ENCODE measurements around the gene TMEM208.

The TMEM208 gene

DNA sequence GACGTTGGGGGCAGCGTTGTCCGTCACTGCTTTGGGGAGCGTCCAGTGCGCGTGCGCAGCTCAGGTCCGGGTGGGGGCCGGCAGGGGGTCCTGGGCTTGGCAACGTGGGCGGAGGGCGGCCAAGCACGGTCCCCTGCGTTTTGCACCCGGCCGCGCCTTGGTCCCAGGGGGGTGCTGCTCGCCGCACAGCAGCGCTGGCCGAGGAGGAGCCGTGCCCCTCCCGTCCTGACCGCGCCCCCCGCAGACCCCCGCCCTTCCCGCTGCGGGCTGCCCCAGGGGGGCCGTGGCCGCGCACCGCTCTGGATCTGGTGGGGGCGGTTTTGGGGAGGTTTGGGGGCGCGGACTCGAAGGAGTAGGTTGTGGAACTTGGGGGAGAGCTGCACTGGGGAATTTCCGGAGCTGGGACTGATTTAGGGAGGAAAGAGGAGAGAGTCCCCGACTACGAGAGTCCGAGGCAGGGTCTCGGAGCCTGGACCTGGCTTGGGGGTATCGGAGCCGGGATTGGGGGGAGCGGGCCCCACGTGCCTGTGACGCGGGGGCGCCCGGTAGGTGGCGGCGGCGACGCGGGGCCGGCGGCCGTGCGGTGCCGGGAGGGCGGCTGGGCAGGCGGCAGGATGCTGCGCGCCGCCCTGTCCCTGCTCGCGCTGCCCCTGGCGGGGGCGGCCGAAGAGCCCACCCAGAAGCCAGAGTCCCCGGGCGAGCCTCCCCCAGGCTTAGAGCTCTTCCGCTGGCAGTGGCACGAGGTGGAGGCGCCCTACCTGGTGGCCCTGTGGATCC is 21.7 kb downstream of the TMEM208 start, which contains the start of gene SLC9A5:
SLC9A5 (plus strand) TSS at position 579 of the 777 bp plus-strand sequence; CDS start at position 615, 36 bp downstream.
- H3K9ac ChIP-seq (ENCODE audit: low read length), result peak within 1 kb of the TSS; percentile 83
- H3K36me3 ChIP-seq (ENCODE audit: control insufficient read depth, insufficient read depth, low read length, severe bottlenecking), result no peaks in the 10 kb centered on the region
- peak within 1 kb of the TSS; percentile 92 for H3K4me3 ChIP-seq (ENCODE audit: low read length)
- no peaks in the 10 kb centered on the region for H3K27me3 ChIP-seq (replicated peaks; ENCODE audit: control insufficient read depth, insufficient read depth, low read length)
- peak; percentile 78 for DNase-seq (ENCODE audit: low read depth)
- peaks cover 47% of the 10 kb centered on the region for H3K4me1 ChIP-seq (ENCODE audit: control insufficient read depth, insufficient read depth, low read length)
- no peaks in the 10 kb centered on the region for H3K9me3 ChIP-seq (ENCODE audit: control insufficient read depth, low read length)

DNA sequence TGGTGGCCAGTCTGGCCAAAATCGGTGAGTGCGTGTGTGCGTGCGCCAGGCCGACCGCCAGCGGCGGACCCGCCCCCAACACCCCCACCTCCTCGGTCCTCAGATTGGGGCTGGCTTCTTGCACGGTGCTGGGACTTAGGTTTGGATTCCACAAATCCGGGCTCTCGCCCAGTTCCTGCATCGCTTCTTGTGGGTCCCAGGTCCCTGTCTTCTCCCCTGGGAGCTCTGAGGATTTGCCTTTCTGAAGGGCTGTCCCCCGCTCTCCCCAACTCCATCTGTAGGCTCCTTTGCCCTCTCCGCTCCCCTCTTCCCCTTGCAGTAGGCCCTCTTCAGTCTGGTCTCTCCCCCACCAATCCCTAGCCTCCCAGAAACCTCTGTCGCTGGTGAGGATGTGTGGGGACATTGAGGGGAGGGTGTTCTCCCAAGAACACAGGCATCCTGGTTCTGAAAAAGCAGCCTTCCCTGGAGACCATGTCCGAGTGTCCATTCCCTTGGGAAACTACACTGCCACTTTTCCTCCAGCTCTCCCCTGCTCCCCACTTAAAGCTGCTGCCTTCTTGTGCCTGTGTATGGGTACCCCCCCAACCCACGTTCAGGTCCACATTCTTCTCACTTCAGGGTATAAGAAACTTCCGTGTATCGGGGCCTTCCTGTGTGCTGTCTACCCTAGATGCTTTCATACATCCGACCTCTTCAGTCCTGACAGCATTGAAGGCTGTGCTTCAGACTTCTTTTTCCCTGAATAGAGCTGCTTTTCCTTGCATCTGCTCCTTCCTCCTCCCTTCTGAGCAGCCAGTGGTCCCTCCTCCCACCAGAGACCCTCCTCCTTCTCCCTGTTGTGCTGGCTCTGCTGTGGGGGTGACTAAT is 22.5 kb downstream of the TMEM208 start:
- H3K36me3 ChIP-seq (ENCODE audit: control insufficient read depth, insufficient read depth, low read length, severe bottlenecking), result no peaks in the 10 kb centered on the region
- DNase-seq (ENCODE audit: low read depth), result no peak
- H3K27me3 ChIP-seq (replicated peaks; ENCODE audit: control insufficient read depth, insufficient read depth, low read length), result no peaks in the 10 kb centered on the region
- H3K4me3 ChIP-seq (ENCODE audit: low read length), result peak overlapping the region; percentile 92
- H3K4me1 ChIP-seq (ENCODE audit: control insufficient read depth, insufficient read depth, low read length), result peaks cover 39% of the 10 kb centered on the region
- no peaks in the 10 kb centered on the region for H3K9me3 ChIP-seq (ENCODE audit: control insufficient read depth, low read length)
- peak overlapping the region; percentile 83 for H3K9ac ChIP-seq (ENCODE audit: low read length)

DNA sequence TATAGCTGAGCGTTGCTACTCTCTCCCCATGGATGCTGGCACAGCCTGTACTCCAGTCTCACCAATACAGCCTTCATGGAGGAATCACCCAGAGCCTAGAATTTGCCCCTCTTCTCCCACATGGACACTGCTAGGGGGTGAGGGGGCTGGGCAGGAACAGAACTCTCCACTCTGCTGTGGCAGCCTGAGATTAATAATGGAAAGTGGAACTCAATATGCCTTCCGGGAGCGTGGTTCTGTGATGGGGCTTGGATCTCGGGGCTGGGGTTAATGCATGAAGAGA is 23.1 kb downstream of the TMEM208 start:
- Histone ChIP-seq H3K36me3 (ENCODE audit: control insufficient read depth, insufficient read depth, low read length, severe bottlenecking) (no peaks in the 10 kb centered on the region), H3K9ac (ENCODE audit: low read length) (no peak overlapping the region), H3K27me3 (replicated peaks; ENCODE audit: control insufficient read depth, insufficient read depth, low read length) (no peaks in the 10 kb centered on the region), H3K9me3 (ENCODE audit: control insufficient read depth, low read length) (no peaks in the 10 kb centered on the region), H3K4me3 (ENCODE audit: low read length) (peak overlapping the region; percentile 92), H3K4me1 (ENCODE audit: control insufficient read depth, insufficient read depth, low read length) (peaks cover 34% of the 10 kb centered on the region)
- DNase-seq (ENCODE audit: low read depth), result no peak

DNA sequence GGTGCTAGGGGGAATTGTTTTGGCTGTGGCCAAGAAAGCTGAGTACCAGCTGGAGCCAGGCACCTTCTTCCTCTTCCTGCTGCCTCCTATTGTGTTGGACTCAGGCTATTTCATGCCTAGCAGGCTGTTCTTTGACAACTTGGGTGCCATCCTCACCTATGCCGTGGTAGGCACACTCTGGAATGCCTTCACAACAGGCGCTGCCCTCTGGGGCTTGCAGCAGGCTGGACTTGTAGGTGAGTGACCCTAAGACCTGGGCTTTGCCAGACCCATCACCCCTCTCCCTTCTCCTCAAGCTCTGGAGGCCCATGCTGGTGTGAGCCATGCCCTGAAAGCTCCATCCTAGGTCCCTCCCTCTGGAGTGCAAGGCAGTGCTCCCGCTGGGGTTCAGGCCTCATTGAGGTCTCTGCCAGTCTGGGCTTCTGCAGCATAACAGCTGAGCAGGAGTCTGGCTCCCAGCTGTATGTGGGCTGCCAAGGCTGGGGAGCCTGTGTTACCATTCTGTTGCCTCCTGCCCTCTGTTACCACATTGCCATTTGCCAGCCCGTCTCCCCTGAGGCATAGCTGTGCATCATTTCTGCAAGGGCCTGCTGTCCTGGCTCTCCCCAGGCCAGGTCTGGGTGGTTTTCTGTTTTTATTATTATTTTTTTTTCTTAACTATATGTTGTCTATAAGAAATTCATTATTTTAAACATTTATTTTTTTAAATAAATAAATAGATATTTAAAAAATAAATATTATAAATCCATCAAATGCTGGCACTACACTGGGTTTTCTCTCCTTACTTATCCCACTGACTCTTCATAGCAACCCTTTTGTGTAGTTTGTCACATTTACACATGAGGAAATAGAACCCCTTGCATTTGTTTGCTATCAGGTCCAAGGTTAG is 25.9 kb downstream of the TMEM208 start:
- DNase-seq (ENCODE audit: low read depth), result no peak

DNA sequence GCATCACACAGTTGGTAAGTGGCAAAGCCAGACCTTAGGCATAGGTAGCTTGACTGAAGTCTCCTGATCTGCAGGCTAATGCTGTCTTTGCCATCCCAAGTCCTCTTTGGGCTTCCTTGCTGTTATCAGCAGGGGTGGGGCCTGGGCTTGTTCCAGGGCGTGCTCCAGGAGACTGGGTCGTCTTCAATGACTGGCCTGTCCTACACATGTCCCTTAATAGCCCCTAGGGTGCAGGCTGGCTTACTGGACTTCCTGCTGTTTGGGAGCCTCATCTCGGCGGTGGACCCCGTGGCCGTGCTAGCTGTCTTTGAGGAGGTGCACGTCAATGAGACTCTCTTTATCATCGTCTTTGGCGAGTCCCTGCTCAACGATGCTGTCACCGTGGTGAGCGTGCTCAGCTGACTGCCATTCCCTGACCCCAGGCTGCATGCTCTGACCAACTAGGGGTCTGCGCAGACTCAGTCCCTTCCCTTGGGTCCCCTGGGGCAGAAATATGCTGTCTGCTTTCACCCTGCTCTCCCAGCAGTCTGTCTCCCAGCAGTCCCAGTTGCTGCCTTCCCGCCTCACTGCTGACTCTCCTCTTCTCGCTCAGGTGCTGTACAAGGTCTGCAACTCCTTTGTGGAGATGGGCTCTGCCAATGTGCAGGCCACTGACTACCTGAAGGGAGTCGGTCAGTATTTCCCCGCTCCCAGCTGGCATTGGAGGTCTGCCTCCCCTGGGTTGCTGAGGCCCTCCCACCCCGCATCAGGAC is 28.0 kb downstream of the TMEM208 start:
- H3K4me3 ChIP-seq (ENCODE audit: low read length), result no peak overlapping the region
- no peaks in the 10 kb centered on the region for H3K36me3 ChIP-seq (ENCODE audit: control insufficient read depth, insufficient read depth, low read length, severe bottlenecking)
- DNase-seq (ENCODE audit: low read depth), result no peak
- H3K4me1 ChIP-seq (ENCODE audit: control insufficient read depth, insufficient read depth, low read length), result peaks cover 16% of the 10 kb centered on the region
- no peak overlapping the region for H3K9ac ChIP-seq (ENCODE audit: low read length)
- H3K9me3 ChIP-seq (ENCODE audit: control insufficient read depth, low read length), result no peaks in the 10 kb centered on the region
- H3K27me3 ChIP-seq (replicated peaks; ENCODE audit: control insufficient read depth, insufficient read depth, low read length), result no peaks in the 10 kb centered on the region

More for the DNA sequence above, 25.9 kb downstream of the TMEM208 start:
- Histone ChIP-seq H3K9ac (ENCODE audit: low read length) (no peak overlapping the region), H3K4me1 (ENCODE audit: control insufficient read depth, insufficient read depth, low read length) (peaks cover 25% of the 10 kb centered on the region), H3K36me3 (ENCODE audit: control insufficient read depth, insufficient read depth, low read length, severe bottlenecking) (no peaks in the 10 kb centered on the region), H3K27me3 (replicated peaks; ENCODE audit: control insufficient read depth, insufficient read depth, low read length) (no peaks in the 10 kb centered on the region), H3K9me3 (ENCODE audit: control insufficient read depth, low read length) (no peaks in the 10 kb centered on the region), H3K4me3 (ENCODE audit: low read length) (no peak overlapping the region)

DNA sequence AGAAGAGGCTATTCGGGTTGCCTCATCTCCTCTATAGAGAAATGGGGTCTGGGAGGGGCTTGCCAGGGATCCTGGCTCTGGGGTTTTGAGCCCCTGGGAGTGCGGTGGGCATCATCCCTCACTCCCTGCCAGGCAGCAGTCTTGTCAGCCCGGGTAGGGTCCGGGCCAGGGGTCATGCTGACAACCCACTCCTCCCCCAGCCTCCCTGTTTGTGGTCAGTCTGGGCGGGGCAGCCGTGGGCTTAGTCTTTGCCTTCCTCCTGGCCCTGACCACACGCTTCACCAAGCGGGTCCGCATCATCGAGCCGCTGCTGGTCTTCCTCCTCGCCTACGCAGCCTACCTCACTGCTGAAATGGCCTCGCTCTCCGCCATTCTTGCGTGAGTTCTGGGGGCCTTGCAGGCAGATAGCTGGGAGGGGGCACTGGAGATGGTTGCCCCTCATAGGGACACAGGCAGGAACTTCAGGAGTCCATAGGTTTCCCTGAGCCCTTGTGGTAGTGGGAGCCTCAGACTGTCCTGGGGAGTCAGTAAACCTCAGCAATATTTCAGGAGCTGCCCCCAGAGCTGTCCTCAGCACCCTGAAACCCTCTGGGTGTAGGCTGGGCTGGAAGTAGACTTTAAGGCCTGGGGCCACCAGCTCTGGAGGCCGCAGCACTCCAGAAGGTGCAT is 28.8 kb downstream of the TMEM208 start:
- H3K9ac ChIP-seq (ENCODE audit: low read length), result no peak overlapping the region
- no peaks in the 10 kb centered on the region for H3K36me3 ChIP-seq (ENCODE audit: control insufficient read depth, insufficient read depth, low read length, severe bottlenecking)
- H3K27me3 ChIP-seq (replicated peaks; ENCODE audit: control insufficient read depth, insufficient read depth, low read length), result no peaks in the 10 kb centered on the region
- no peak for DNase-seq (ENCODE audit: low read depth)
- H3K4me1 ChIP-seq (ENCODE audit: control insufficient read depth, insufficient read depth, low read length), result peaks cover 15% of the 10 kb centered on the region
- H3K4me3 ChIP-seq (ENCODE audit: low read length), result no peak overlapping the region
- no peaks in the 10 kb centered on the region for H3K9me3 ChIP-seq (ENCODE audit: control insufficient read depth, low read length)

DNA sequence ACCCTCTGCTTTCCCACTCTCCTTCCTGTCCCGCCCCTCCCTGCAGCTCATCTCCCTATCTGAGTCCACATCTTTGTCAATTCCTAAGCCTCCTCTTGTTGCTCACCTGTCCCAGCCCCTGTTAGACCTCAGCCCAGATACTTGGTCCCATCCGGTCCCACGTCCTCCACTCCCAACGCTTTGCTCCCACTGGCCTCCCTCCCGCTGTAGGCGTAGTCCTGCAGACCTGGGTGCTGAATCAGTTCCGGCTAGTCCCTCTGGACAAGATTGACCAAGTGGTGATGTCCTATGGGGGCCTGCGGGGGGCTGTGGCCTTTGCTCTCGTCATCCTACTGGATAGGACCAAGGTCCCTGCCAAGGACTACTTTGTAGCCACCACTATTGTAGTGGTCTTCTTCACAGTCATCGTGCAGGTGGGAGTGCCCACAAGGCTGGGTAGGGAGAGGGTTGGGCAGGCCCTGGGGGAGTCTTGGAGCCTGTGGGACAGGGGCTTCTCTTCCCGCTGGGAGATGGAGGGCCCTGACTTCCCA is 29.8 kb downstream of the TMEM208 start:
- DNase-seq (ENCODE audit: low read depth), result no peak
- Histone ChIP-seq H3K27me3 (replicated peaks; ENCODE audit: control insufficient read depth, insufficient read depth, low read length) (no peaks in the 10 kb centered on the region), H3K36me3 (ENCODE audit: control insufficient read depth, insufficient read depth, low read length, severe bottlenecking) (no peaks in the 10 kb centered on the region), H3K9ac (ENCODE audit: low read length) (no peak overlapping the region), H3K4me1 (ENCODE audit: control insufficient read depth, insufficient read depth, low read length) (peaks cover 19% of the 10 kb centered on the region), H3K9me3 (ENCODE audit: control insufficient read depth, low read length) (no peaks in the 10 kb centered on the region), H3K4me3 (ENCODE audit: low read length) (no peak overlapping the region)

DNA sequence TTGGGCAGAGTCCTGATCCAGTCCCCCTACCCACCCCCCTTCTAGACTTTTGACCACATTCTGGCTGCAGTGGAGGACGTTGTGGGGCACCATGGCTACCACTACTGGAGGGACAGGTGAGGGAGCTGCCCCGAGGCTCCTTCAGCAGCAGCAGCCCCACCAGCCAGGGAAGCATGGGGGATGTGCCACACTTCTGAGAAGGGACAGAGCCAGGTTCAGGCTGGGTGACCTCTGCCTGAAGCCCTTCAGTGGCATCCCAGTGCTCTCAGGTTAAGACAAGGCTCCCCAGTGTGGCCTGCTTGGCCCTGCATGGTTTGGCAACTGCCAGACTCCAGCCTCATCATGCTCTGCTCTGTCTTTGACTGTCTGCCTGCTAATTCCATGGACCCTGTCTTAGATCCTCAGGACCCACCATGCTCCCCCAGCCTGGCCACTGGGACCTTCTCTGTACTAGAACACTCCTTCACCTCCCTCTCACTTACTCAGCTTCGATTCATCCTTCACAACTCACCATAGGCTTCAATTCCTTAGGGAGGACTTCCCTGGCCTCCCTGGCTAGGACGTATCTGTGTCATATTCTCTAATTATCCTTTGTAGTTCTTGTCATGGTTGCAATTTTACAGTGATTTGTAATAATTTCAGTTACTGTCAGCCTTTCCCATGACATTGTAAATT is 30.7 kb downstream of the TMEM208 start:
- H3K36me3 ChIP-seq (ENCODE audit: control insufficient read depth, insufficient read depth, low read length, severe bottlenecking), result no peaks in the 10 kb centered on the region
- peaks cover 16% of the 10 kb centered on the region for H3K4me1 ChIP-seq (ENCODE audit: control insufficient read depth, insufficient read depth, low read length)
- no peak overlapping the region for H3K9ac ChIP-seq (ENCODE audit: low read length)
- no peaks in the 10 kb centered on the region for H3K9me3 ChIP-seq (ENCODE audit: control insufficient read depth, low read length)
- no peak overlapping the region for H3K4me3 ChIP-seq (ENCODE audit: low read length)
- H3K27me3 ChIP-seq (replicated peaks; ENCODE audit: control insufficient read depth, insufficient read depth, low read length), result no peaks in the 10 kb centered on the region
- no peak for DNase-seq (ENCODE audit: low read depth)

DNA sequence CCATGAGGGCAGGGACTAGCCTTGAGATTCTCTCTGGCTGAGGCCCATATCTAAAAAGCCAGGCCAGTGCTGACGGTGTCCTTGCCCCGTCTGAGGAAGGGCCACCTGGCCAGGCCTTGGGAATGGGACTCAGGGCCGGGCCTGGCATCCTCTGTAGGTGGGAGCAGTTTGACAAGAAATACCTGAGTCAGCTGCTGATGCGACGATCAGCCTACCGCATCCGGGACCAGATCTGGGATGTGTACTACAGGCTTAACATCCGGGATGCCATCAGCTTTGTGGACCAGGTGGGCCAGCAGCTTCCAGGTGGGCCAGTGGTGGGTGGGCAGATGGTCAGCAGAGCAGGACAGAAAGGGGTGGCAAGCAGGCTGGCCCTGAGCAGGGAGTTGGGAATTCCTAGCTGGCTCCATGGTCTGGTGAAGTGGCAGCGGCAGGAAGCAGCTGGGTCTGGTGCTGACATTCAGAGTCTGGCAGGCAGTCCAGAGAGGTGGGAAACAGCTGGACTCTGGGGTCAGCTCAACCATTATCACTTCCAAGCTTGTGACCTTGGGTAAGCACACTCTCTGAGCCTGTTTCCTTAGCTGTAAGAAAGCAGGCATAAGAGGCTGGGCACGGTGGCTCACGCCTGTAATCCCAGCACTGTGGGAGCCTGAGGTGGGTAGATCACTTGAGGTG is 31.4 kb downstream of the TMEM208 start:
- no peak for DNase-seq (ENCODE audit: low read depth)

More for the DNA sequence above, 31.4 kb downstream of the TMEM208 start:
- H3K36me3 ChIP-seq (ENCODE audit: control insufficient read depth, insufficient read depth, low read length, severe bottlenecking), result no peaks in the 10 kb centered on the region
- H3K4me1 ChIP-seq (ENCODE audit: control insufficient read depth, insufficient read depth, low read length), result peaks cover 14% of the 10 kb centered on the region
- no peaks in the 10 kb centered on the region for H3K27me3 ChIP-seq (replicated peaks; ENCODE audit: control insufficient read depth, insufficient read depth, low read length)
- H3K4me3 ChIP-seq (ENCODE audit: low read length), result no peak overlapping the region
- no peak overlapping the region for H3K9ac ChIP-seq (ENCODE audit: low read length)
- H3K9me3 ChIP-seq (ENCODE audit: control insufficient read depth, low read length), result no peaks in the 10 kb centered on the region
